GM19043 (cell line): ENCODE data around the gene AZU1.

Experiments
- ATAC-seq: cut with Tn5 transposase; IDR thresholded peaks from one replicate; pipeline ENCODE4 v1.9.1; 2021; ENCODE audit warnings: low read depth; ENCODE audit not compliant: unreplicated experiment

The AZU1 gene

GRCh38 chr19:827710-828321 lies at the start of gene AZU1:
AZU1 (plus strand) TSS chr19:827837; CDS start chr19:827847, 10 bp downstream.
- ATAC-seq = no peak

GRCh38 chr19:778910-779653 lies 48.6 kb upstream of the AZU1 start:
- ATAC-seq = no peak

- no peak for ATAC-seq
These were observed 46.7 kb upstream of the AZU1 start for GRCh38 chr19:780935-781334.

- ATAC-seq = no peak
These were observed 45.8 kb upstream of the AZU1 start for GRCh38 chr19:781800-782184.

GRCh38 chr19:782185-782877 lies 45.3 kb upstream of the AZU1 start:
- ATAC-seq = no peak

- ATAC-seq = no peak
These were observed 44.6 kb upstream of the AZU1 start for GRCh38 chr19:782878-783668.

GRCh38 chr19:784541-784940 lies 43.1 kb upstream of the AZU1 start:
- no peak for ATAC-seq

GRCh38 chr19:787536-787935 lies 40.1 kb upstream of the AZU1 start:
- no peak for ATAC-seq

GRCh38 chr19:788686-788982 lies 39.0 kb upstream of the AZU1 start:
- ATAC-seq = no peak

- no peak for ATAC-seq
These were observed 38.5 kb upstream of the AZU1 start for GRCh38 chr19:788983-789700.

- ATAC-seq = no peak
These were observed 38.0 kb upstream of the AZU1 start for GRCh38 chr19:789701-790060.

- ATAC-seq = no peak
These were observed 36.5 kb upstream of the AZU1 start for GRCh38 chr19:791007-791566.

- ATAC-seq = no peak
These were observed 35.9 kb upstream of the AZU1 start for GRCh38 chr19:791567-792305.

GRCh38 chr19:792306-792885 lies 35.2 kb upstream of the AZU1 start:
- ATAC-seq = no peak

GRCh38 chr19:793806-794205 lies 33.8 kb upstream of the AZU1 start:
- ATAC-seq = no peak

GRCh38 chr19:795073-795611 lies 32.5 kb upstream of the AZU1 start:
- ATAC-seq = no peak

GRCh38 chr19:795691-796581 lies 31.7 kb upstream of the AZU1 start:
- no peak for ATAC-seq
